H9 (cell line): Measurements from ENCODE around the gene ALPI. TPM values are rescaled to one million over a fixed set of nuclear protein-coding genes. Genes with fewer than 3 reads are reported as not detected.

Experiments used
- DNase-seq: peaks from one replicate; pipeline ENCODE4 v3.0.0-alpha.2; 2017
- H2AFZ ChIP-seq: one replicate; pipeline ENCODE4 v1.6.1; 2013; ENCODE audit warnings: mild to moderate bottlenecking, low read length, control low read depth, moderate library complexity
- H2AK5ac ChIP-seq: 2 replicates; pipeline ENCODE4 v1.6.1; 2013; ENCODE audit warnings: low read length, control low read depth, mixed read lengths; ENCODE audit not compliant: insufficient read length
- H2BK120ac ChIP-seq: one replicate; pipeline ENCODE4 v1.6.1; 2013; ENCODE audit warnings: low read depth, mild to moderate bottlenecking, low read length, control low read depth, inconsistent platforms; ENCODE audit not compliant: poor library complexity, severe bottlenecking
- H2BK12ac ChIP-seq: 2 replicates; pipeline ENCODE4 v1.6.1; 2013; ENCODE audit warnings: low read length, control low read depth, mixed read lengths, low read depth; ENCODE audit not compliant: insufficient read length
- H2BK15ac ChIP-seq: 2 replicates; pipeline ENCODE4 v1.6.1; 2013; ENCODE audit warnings: low read depth, low read length, control low read depth
- H2BK20ac ChIP-seq: one replicate; pipeline ENCODE4 v1.6.1; 2013; ENCODE audit warnings: low read depth, mild to moderate bottlenecking, low read length, control low read depth, inconsistent platforms; ENCODE audit not compliant: poor library complexity, severe bottlenecking
- H2BK5ac ChIP-seq: 2 replicates; pipeline ENCODE4 v1.6.1; 2013; ENCODE audit warnings: low read length, control low read depth, mixed read lengths; ENCODE audit not compliant: insufficient read length
- H3K14ac ChIP-seq: 2 replicates; pipeline ENCODE4 v1.6.1; 2013; ENCODE audit warnings: low read length, control low read depth; ENCODE audit not compliant: insufficient read depth
- H3K18ac ChIP-seq: 2 replicates; pipeline ENCODE4 v1.6.1; 2013; ENCODE audit warnings: low read depth, mild to moderate bottlenecking, mixed read lengths, low read length, control low read depth; ENCODE audit not compliant: insufficient read length
- H3K23ac ChIP-seq: 2 replicates; pipeline ENCODE4 v1.6.1; 2013; ENCODE audit warnings: low read length, control low read depth, mixed read lengths, low read depth; ENCODE audit not compliant: insufficient read length
- H3K23me2 ChIP-seq: 2 replicates; pipeline ENCODE4 v1.6.1; 2013; ENCODE audit warnings: low read depth, mild to moderate bottlenecking, mixed read lengths, low read length, control low read depth; ENCODE audit not compliant: insufficient read length, poor library complexity, severe bottlenecking
- H3K27ac ChIP-seq: 2 replicates; pipeline ENCODE4 v1.5.1; 2013; ENCODE audit warnings: low read length, control low read depth, mixed read lengths, low read depth; ENCODE audit not compliant: insufficient read length
- H3K27me3 ChIP-seq: 2 replicates; pipeline ENCODE4 v1.6.1; 2013; ENCODE audit warnings: low read length, control low read depth, inconsistent platforms; ENCODE audit not compliant: insufficient read depth
- H3K4ac ChIP-seq: 2 replicates; pipeline ENCODE4 v1.6.1; 2013; ENCODE audit warnings: low read depth, mild to moderate bottlenecking, control low read depth, inconsistent platforms, low read length, moderate library complexity
- H3K4me1 ChIP-seq: 2 replicates; pipeline ENCODE4 v1.6.1; 2013; ENCODE audit warnings: low read length, control low read depth, inconsistent platforms; ENCODE audit not compliant: insufficient read depth
- H3K4me2 ChIP-seq: 2 replicates; pipeline ENCODE4 v1.6.1; 2013; ENCODE audit warnings: low read length, control low read depth, mixed read lengths; ENCODE audit not compliant: insufficient read length, insufficient read depth
- H3K56ac ChIP-seq: 2 replicates; pipeline ENCODE4 v1.6.1; 2013; ENCODE audit warnings: low read depth, mild to moderate bottlenecking, mixed read lengths, low read length, control low read depth; ENCODE audit not compliant: insufficient read length
- H3K79me1 ChIP-seq: 2 replicates; pipeline ENCODE4 v1.6.1; 2013; ENCODE audit warnings: low read depth, mild to moderate bottlenecking, moderate library complexity, low read length, control low read depth, inconsistent platforms; ENCODE audit not compliant: insufficient read depth, poor library complexity, severe bottlenecking
- H3K79me2 ChIP-seq: 2 replicates; pipeline ENCODE4 v1.6.1; 2013; ENCODE audit warnings: low read length, control low read depth, inconsistent platforms; ENCODE audit not compliant: insufficient read depth
- H3K9ac ChIP-seq: 2 replicates; pipeline ENCODE4 v1.6.1; 2013; ENCODE audit warnings: low read length, control low read depth, mixed read lengths; ENCODE audit not compliant: insufficient read length; ENCODE audit errors: extremely low read depth
- H3K9me3 ChIP-seq: one replicate; pipeline ENCODE4 v1.6.1; 2013; ENCODE audit warnings: low read depth, low read length, inconsistent platforms; ENCODE audit not compliant: control insufficient read depth
- H3T11ph ChIP-seq: one replicate; pipeline ENCODE4 v1.6.1; 2013; ENCODE audit warnings: mild to moderate bottlenecking, low read length, control low read depth, inconsistent platforms
- H4K20me1 ChIP-seq: one replicate; pipeline ENCODE4 v1.6.1; 2013; ENCODE audit not compliant: control insufficient read depth, insufficient read length, insufficient read depth
- H4K5ac ChIP-seq: 2 replicates; pipeline ENCODE4 v1.6.1; 2013; ENCODE audit warnings: low read depth, mild to moderate bottlenecking, mixed read lengths, low read length, control low read depth; ENCODE audit not compliant: insufficient read length
- H4K8ac ChIP-seq: replicated peaks from 2 replicates; pipeline ENCODE4 v1.6.1; 2013; ENCODE audit warnings: low read length, control low read depth, mixed read lengths, low read depth; ENCODE audit not compliant: insufficient read length
- H4K91ac ChIP-seq: 2 replicates; pipeline ENCODE4 v1.6.1; 2013; ENCODE audit warnings: low read depth, mild to moderate bottlenecking, moderate library complexity, mixed read lengths, low read length, control low read depth; ENCODE audit not compliant: insufficient read length
- H3K27ac Mint-ChIP-seq, 3 experiments: 2 replicates in 2 of 3; 3 replicates in 1 of 3; pipeline ENCODE4 v1.8.0; 2020 to 2021; ENCODE audit warnings: mixed read lengths in 3 of 3, mild to moderate bottlenecking in 1 of 3, moderate library complexity in 1 of 3
- H3K27me3 Mint-ChIP-seq: 2 replicates; pipeline ENCODE4 v1.8.0; 2021; ENCODE audit warnings: low read depth, mild to moderate bottlenecking, moderate library complexity, mixed read lengths
- H3K36me3 Mint-ChIP-seq, 3 experiments: 2 replicates in 2 of 3; 3 replicates in 1 of 3; pipeline ENCODE4 v1.8.0; 2020 to 2021; ENCODE audit warnings: low read depth in 3 of 3, mixed read lengths in 3 of 3; ENCODE audit not compliant: insufficient read depth in 1 of 3
- H3K4me1 Mint-ChIP-seq, 2 experiments: 2 replicates each; pipeline ENCODE4 v1.8.0; 2020; ENCODE audit warnings: mixed read lengths in 2 of 2
- H3K4me3 Mint-ChIP-seq, 2 experiments: 2 replicates in 1 of 2; 3 replicates in 1 of 2; pipeline ENCODE4 v1.8.0; 2020 to 2021; ENCODE audit warnings: mild to moderate bottlenecking in 2 of 2, mixed read lengths in 2 of 2, moderate library complexity in 1 of 2
- H3K9me3 Mint-ChIP-seq, 2 experiments: 2 replicates in 1 of 2; 3 replicates in 1 of 2; pipeline ENCODE4 v1.8.0; 2020; ENCODE audit warnings: mild to moderate bottlenecking in 2 of 2, mixed read lengths in 2 of 2, moderate library complexity in 1 of 2
- CTCF ChIP-seq: fragments of 200-600 bp; sonication (generic); conservative IDR thresholded peaks from 3 replicates; pipeline ENCODE4 v1.8.0; 2021; ENCODE audit warnings: antibody characterized with exemption, mild to moderate bottlenecking
- WGBS: extraction: QIAGEN DNeasy Blood & Tissue Kit; methylation state at CpG from one replicate; pipeline ENCODE4 v1.1.7; 2013; ENCODE audit warnings: missing lambda C conversion rate, low lambda C conversion rate, mixed read lengths; ENCODE audit not compliant: insufficient read length; ENCODE audit errors: extremely low coverage; 5-methylcytosine and 5-hydroxymethylcytosine counted together
- total RNA-seq: library from RNA; stranded (reverse); gene quantifications from 2 replicates; pipeline ENCODE4 v1.2.1, GENCODE V29; 2021

Gene ALPI
- total RNA-seq, 1 experiment from 2014 or later = not detected

- H3K4me2 ChIP-seq = no peak overlapping the region
- H3K27me3 ChIP-seq = peaks cover 17% of the 10 kb centered on the region
- no peak overlapping the region for H2AK5ac ChIP-seq
- H3K14ac ChIP-seq = no peak overlapping the region
- no peak overlapping the region for H3K18ac ChIP-seq
- Mint-ChIP-seq H3K36me3 (no peaks in the 10 kb centered on the region), H3K4me1 (peaks cover 17 to 47% of the 10 kb centered on the region in 2 experiments), H3K9me3 (peaks cover 0 to 2% of the 10 kb centered on the region in 2 experiments; a peak in 2 of 5 replicates), H3K27me3 (peaks cover 56% of the 10 kb centered on the region), H3K27ac (no peak overlapping the region), H3K4me3 (no peak overlapping the region)
- H3K9me3 ChIP-seq = no peaks in the 10 kb centered on the region
- peaks cover 3% of the 10 kb centered on the region for H4K20me1 ChIP-seq
- no peak for DNase-seq
- no peak overlapping the region for H2BK15ac ChIP-seq
- H4K91ac ChIP-seq = no peak overlapping the region
- H3K4me1 ChIP-seq = 0 out of 2 replicates have a peak, but pooled peaks cover 2% of the 10 kb centered on the region
- H3K56ac ChIP-seq = no peak overlapping the region
- WGBS = no CpG with 5 or more reads among the region's 4 CpGs
- no peak for TF ChIP-seq CTCF
- H3K79me1 ChIP-seq = no peaks in the 10 kb centered on the region
- no peaks in the 10 kb centered on the region for H3K79me2 ChIP-seq
- no peak overlapping the region for H2BK20ac ChIP-seq
- no peak overlapping the region for H4K8ac ChIP-seq
- H3K9ac ChIP-seq = no peak overlapping the region
- H3K23ac ChIP-seq = no peak overlapping the region
- H2BK120ac ChIP-seq = no peak overlapping the region
- H4K5ac ChIP-seq = no peak overlapping the region
- no peak overlapping the region for H2BK12ac ChIP-seq
- no peak overlapping the region for H2AFZ ChIP-seq
- H3T11ph ChIP-seq = no peak overlapping the region
- no peak overlapping the region for H2BK5ac ChIP-seq
- H3K27ac ChIP-seq = no peak overlapping the region
- no peak overlapping the region for H3K4ac ChIP-seq
- peaks cover 12% of the 10 kb centered on the region for H3K23me2 ChIP-seq
Measured at GRCh38 chr2:232506709-232507108, 50.8 kb downstream of the ALPI start.
